Muscle layer of colon (tissue), 2 donors: ENCODE data around the gene MYL11.

Source experiments
- H3K27ac ChIP-seq: one replicate; pipeline ENCODE4 v1.7.0; 2013; ENCODE audit warnings: low read depth, mild to moderate bottlenecking, low read length, moderate library complexity
- H3K27me3 ChIP-seq, 2 donors: one replicate each; pipeline ENCODE4 v1.7.0; 2013; ENCODE audit warnings: low read length in 2 of 2, mild to moderate bottlenecking in 2 of 2; ENCODE audit not compliant: insufficient read depth in 2 of 2, control insufficient read depth in 1 of 2
- H3K36me3 ChIP-seq: one replicate; pipeline ENCODE4 v1.7.0; 2013; ENCODE audit warnings: mild to moderate bottlenecking, low read length; ENCODE audit not compliant: insufficient read depth
- H3K4me1 ChIP-seq: one replicate; pipeline ENCODE4 v1.7.0; 2013; ENCODE audit warnings: mild to moderate bottlenecking, low read length; ENCODE audit not compliant: insufficient read depth
- H3K4me3 ChIP-seq, 2 donors: one replicate each; pipeline ENCODE4 v1.7.0; 2013; ENCODE audit warnings: low read length in 2 of 2, low read depth in 1 of 2, mild to moderate bottlenecking in 1 of 2, moderate library complexity in 1 of 2
- H3K9ac ChIP-seq: one replicate; pipeline ENCODE4 v1.7.0; 2013; ENCODE audit warnings: low read length
- H3K9me3 ChIP-seq: one replicate; pipeline ENCODE4 v1.7.0; 2013; ENCODE audit warnings: mild to moderate bottlenecking, low read length
- donor health status: abdominal sarcoma.
- donor health status: Adenocarcinoma of cecum.

Gene MYL11

DNA sequence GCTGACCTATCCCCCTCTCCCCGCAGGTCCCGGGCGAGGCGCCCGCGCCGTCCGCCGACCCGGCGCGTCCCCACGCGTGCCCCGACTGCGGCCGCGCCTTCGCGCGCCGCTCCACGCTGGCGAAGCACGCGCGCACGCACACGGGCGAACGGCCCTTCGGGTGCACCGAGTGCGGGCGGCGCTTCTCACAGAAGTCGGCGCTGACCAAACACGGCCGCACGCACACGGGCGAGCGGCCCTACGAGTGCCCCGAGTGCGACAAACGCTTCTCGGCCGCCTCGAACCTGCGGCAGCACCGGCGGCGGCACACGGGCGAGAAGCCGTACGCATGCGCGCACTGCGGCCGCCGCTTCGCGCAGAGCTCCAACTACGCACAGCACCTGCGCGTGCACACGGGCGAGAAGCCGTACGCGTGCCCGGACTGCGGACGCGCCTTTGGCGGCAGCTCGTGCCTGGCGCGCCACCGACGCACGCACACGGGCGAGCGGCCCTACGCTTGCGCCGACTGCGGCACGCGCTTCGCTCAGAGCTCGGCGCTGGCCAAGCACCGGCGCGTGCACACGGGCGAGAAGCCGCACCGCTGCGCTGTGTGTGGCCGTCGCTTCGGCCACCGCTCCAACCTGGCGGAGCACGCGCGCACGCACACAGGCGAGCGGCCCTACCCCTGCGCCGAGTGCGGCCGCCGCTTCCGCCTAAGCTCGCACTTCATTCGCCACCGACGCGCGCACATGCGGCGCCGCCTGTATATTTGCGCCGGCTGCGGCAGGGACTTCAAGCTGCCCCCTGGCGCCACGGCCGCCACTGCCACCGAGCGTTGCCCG, 43.1 kb downstream of the MYL11 start:
- Histone ChIP-seq H3K27me3 (no peaks in the 10 kb centered on the region), H3K4me1 (peaks cover 6% of the 10 kb centered on the region), H3K9ac (peak overlapping the region; percentile 27), H3K27ac (peak overlapping the region; percentile 56), H3K9me3 (no peaks in the 10 kb centered on the region), H3K4me3 (peak overlapping the region; percentile 39 to 47), H3K36me3 (peaks cover 20% of the 10 kb centered on the region)

DNA sequence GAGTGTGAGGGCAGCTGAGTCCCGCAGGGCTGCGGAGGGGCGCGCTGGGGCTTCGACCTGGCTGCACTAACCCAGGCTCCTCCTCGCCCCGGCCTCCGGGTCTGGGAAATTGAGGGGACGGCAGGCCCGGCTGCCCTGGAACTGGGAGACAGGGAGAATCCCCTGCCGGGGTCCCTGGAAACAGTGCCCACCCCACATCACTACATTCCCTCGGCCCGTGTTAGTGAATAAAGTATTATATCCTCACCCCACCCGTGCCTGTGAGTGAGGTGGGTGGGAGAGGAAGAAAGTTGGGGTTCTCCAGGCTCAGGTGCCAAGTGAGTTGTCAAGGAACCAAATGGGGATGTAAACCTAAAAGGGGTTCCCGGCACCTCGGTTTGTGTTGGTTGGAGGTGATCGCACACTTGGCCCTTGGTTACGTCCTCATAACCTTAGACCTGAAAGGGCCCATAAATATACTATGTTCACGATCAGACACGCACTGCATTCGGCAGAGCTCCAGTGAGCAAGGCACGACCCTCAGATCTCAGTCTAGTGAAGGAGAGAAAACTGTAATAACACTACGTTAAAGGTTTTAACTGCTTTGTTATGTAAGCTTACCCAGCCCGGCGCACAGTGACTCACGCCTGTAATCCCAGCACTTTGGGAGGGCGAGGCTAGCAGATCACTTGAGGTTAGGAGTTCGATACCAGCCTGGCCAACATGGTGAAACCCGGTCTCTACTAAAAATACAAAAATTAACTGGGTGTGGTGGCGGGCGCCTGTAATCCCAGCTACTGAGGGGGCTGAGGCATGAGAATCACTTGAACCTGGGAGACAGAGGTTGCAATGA, 44.0 kb downstream of the MYL11 start:
- no peaks in the 10 kb centered on the region for H3K27me3 ChIP-seq
- H3K4me1 ChIP-seq = peaks cover 6% of the 10 kb centered on the region
- peaks cover 25% of the 10 kb centered on the region for H3K36me3 ChIP-seq
- H3K27ac ChIP-seq = peak overlapping the region; percentile 56
- H3K9ac ChIP-seq = peak overlapping the region; percentile 9
- H3K4me3 ChIP-seq = peak overlapping the region; percentile 39 to 47
- H3K9me3 ChIP-seq = no peaks in the 10 kb centered on the region

GRCh38 chr16:30421010-30421409, 46.4 kb downstream of the MYL11 start:
- no peak overlapping the region for H3K9ac ChIP-seq
- H3K36me3 ChIP-seq = peaks cover 26% of the 10 kb centered on the region
- peaks cover 6% of the 10 kb centered on the region for H3K4me1 ChIP-seq
- H3K9me3 ChIP-seq = no peaks in the 10 kb centered on the region
- H3K4me3 ChIP-seq = no peak overlapping the region
- H3K27ac ChIP-seq = no peak overlapping the region
- no peaks in the 10 kb centered on the region for H3K27me3 ChIP-seq
